HG03039 (cell line): ENCODE data around the gene CSNK1A1L.

Source experiments
- ATAC-seq: cut with Tn5 transposase; IDR thresholded peaks from one replicate; pipeline ENCODE4 v1.9.1; 2021; ENCODE audit warnings: mild to moderate bottlenecking, moderate library complexity; ENCODE audit not compliant: unreplicated experiment

The CSNK1A1L gene

DNA sequence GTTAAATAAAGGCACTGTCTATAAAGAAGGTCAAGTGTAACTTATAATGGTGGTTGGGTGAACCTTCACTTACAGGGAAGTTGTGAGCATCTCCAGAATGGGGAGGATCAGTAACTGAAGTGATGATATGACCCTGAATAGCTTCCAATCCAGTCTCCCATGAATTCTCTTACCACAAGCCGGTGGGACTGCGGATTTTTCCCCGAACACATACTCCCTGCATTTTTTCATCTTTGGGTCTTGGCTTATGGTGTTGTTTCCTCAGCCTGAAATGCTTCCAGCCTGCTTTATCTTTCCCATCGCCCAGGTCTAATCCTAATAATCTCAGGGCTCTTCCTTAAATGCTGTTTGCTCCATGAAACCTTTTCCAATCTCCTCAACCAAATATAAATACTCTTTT, 2.0 kb upstream of the CSNK1A1L start:
- no peak for ATAC-seq

DNA sequence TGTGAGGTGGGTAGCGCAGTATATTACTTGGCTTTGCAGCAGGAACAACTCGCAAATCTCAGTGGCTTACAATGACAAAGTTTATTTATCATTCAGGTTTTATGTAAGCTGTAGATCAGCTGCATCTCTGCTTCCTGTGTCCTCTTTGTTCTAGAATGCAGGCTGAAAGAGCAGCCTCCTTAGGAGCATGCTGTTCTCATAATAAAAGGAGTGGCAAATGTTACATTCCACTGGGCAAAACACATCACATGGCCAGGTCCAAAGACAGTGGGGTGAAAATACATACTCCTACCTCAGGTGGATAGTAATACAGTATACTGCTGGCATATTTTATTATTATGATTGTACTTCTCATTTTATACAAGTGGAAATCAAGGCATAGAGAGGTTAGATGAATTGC, 1.2 kb upstream of the CSNK1A1L start:
- no peak for ATAC-seq

DNA sequence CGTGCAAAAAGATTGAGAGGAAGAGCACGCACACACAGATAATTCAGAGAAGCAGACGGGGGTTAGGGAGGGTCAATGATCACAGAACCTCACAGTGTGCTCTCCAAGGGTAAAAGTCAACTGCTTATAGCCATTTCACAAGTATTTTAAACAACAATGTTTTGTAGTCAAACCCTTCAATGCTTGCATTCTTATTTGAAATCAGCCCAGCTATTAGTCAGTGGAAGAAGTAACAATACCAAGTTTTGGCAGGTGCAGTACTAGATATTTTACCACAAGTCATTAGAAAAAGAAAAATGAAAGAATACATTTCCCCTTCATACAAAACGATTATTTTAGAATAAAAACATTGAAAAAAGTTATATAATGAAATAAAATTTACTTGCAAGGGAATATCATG, 2.6 kb downstream of the CSNK1A1L start:
- no peak for ATAC-seq

DNA sequence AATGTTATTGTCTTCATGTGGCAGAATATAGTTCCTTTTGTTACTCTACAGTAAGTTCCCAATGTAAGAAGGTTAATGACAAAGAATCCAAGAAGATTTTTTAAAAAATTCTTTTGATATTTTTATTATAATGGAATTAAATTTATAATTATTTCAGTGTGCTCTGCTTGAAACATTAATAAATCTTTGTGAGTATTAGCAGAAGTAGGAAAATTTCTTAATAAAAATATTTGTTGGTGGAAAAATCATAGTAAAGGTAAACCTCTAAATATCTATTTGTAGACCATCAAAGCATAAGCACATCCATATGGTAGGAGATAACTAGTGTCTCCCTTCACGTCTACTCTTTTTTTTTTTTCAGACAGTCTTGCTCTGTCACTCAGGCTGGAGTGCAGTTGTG, 4.3 kb downstream of the CSNK1A1L start:
- ATAC-seq: no peak

DNA sequence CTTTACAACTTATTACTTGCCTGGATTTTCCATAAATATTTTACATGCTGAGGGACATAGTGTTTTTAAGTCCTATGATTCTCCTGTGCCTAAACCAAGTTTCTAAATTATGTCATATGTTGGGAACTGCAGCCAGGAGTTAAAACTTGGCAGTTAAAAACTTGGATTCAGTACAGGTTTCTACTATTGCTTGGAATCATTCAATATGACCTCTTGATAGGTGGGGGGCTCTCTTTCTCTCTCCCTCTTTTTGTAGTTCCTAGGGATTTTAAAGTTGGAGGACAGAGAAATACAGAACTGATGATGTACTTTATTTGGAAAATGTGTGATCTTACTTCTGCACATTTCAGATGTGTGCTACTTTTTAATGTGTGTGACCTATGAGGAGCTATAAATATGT, 4.7 kb downstream of the CSNK1A1L start:
- ATAC-seq: no peak

DNA sequence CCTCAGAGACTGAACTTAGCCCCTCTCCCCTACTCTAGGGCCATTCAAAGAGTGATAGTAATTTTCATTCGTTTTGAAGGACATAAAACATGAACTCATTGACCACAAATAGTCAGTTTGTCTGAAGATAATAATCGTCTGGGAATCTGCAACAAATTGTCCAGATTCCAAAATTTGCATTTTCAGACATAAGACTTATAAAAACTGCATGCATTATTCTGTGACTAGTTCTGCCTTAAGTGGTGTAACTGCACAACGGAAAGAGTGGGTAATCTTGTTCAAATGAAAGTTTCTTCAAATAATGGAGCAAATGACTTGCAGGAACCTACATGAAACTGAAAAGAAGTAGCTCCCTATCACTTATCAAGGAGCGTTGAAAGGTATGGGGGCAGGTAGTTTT, 8.4 kb downstream of the CSNK1A1L start:
- ATAC-seq: no peak

DNA sequence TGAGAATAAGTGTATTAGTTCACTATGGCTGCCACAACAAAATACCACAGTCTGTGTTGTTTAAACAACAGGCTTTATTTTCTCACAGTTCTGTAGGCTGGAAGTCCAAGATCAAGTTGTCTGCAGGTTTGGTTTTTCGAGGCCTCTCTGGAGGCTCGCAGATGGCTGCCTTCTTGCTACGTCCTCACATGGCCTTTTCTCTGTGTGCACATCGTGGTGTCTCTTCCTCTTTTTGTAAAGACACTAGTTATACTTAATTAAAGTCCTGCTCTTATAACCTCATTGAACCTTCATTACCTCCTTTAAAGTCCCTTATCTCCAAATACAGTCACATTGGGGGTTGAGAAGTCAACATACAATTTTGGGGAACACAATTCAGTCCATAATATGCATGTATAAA, 10.6 kb downstream of the CSNK1A1L start:
- no peak for ATAC-seq

DNA sequence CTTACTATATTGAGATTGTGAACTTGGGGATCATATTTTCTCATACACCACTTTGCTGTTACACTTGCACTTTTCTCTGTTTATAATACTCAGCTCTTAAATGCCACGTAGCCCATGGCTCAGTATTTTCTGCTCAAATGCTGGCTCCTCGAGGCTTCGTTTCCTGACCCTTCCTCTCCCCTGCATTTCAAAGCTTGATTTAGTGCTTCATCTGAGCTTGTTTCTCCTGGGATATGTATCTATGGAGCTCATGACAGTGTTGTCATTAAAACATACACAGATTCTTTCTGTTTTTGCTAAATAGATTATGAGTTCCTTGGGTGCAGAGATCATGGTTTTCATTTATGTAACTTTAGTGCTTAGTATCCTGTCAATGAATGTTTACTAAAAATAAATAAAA, 11.4 kb downstream of the CSNK1A1L start:
- ATAC-seq: no peak

DNA sequence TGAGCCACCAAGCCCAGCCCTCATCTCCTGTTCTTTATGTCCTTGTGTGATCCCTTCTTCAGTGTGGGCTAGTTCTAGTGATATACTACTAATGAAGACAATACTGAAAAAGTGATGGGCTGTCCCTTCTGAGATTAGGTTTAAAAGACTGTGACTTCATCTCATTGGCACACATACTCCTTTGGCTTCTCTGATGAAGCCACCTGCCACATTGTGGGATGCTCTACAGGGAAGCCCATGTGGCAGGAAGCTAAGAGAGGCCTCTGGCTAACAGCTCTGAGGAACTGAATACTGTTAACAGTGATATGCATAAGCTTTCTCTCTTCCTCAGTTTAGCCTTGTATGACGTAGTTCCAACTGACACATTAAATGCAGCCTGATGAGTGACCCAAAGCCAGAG, 13.6 kb downstream of the CSNK1A1L start:
- no peak for ATAC-seq

DNA sequence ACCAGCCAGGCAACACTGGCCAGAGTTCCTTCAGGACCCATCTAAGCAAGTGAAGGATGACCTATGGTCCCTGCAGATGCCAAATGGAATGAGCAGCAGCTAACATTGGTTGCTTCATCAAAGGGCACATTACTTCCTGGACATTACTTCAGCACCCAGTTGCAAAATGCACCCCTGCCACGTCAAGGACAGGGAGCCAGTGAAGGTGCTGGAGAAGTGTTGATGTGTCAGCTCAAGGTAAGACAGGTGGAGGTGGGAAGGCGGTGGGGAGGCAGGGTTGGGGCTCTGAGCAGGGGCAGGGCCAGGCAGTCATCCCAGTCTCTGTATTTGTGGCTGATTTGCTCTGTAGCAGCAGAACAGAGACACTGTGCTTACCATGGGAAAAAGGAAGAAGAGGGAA, 14.6 kb downstream of the CSNK1A1L start:
- ATAC-seq: no peak

DNA sequence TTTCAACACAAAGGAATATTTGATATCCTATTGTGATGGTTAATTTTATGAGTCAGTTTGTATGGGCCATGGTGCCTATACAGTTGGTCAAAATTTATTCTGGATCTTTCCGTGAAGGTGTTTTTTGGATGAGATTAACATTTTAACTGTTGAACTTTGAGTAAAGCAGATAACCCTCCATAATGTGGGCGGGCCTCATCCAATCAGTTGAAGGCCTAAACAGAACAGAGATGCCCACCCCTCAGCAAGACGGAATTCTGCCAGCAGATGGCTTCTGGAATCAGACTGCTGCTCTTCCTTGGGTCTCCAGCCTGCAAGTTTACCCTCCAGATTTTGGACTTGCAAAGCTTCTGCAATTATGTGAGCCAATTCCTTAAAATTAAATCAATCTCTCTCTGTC, 16.0 kb downstream of the CSNK1A1L start:
- ATAC-seq: no peak

DNA sequence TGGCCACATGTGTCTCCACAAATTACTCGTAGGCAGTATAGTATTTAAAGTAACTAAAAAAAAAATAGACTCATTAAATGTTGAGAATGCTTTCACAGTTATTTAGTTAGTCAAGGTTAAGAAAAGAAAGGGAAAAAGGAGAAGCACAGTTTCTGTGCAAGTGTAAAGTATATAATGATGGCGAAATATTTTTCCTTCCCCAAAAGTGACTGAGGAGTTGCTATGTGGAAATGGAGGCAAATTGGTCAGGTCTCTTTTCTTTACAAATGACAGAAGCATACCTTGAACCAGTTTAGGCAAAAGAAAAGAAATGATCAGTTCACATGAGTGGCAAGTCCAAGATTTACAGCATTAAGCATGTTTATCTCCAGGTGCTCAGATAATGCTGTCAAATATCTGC, 18.0 kb downstream of the CSNK1A1L start:
- no peak for ATAC-seq

DNA sequence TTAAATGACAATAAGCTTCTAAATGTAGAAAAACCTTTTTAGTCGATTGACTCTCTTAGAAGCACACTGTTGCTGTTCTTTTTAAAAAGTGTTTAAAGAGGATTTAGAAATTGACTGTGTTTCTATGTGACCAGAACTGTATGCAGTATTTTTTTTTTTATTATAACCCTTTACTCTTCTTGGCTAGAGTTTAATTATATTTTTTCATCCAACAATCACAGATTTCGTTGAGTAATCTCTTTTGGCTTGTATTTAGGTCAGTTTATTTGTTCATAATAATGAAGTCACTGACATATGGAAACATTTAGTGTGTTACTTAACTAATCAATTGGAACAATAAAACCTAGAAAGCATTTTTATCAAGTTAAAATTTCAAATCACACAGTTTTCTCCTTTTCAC, 19.9 kb downstream of the CSNK1A1L start:
- ATAC-seq: no peak

DNA sequence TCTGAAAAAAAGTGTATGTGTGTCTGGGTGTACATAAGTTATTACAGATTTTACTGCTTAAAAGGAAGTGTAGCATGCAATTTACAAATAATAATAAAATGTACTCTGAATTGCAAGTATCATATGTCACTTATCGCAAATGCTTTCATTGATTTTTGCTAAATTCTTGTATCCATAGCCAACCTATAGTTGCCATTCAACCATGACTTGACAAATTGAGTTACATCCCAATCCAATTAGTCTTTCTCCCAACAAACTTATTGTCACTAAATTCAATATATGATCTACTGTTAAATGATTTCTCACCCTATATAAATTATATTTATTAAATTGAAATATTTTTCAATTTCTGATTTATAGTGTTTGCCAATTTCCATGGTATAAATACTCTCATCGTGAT, 28.6 kb downstream of the CSNK1A1L start:
- ATAC-seq: no peak

DNA sequence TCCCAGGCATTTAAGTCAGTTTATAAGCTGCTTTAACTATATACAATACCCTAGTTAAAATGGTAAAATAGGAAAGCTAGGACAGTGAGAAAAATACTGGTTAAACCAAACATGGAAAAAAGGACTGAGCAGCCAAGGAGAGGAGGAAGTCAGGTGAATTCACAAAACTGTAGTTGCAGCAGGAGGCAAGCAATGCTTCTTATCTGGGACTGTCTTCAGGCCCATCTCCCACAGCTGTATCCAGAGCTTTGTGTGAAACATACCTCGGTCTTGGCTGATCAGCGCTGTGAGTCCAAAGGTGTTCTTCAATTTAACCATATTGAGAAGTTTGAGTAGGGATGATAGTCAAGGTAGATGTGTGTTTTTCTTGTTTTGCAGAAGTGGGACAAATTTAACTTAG, 30.3 kb downstream of the CSNK1A1L start:
- no peak for ATAC-seq

DNA sequence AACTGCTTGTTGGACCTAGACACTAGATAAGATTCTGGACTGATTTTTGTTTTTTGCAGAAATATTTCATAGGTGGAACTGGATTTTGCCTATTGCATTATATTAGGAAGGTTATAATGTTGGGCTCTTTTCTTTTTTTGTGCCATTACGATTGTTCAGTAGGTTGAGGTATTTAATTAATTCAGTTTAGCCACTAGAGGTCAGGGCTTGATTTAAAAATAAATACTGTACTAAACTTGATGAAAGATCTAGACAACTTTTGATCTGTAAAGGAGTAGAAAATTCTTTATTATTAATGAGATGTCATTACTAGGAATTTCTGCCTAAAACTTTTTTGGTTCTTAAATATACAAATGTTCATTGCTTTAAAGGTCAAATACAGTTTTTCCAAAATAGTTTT, 30.8 kb downstream of the CSNK1A1L start:
- ATAC-seq: no peak

DNA sequence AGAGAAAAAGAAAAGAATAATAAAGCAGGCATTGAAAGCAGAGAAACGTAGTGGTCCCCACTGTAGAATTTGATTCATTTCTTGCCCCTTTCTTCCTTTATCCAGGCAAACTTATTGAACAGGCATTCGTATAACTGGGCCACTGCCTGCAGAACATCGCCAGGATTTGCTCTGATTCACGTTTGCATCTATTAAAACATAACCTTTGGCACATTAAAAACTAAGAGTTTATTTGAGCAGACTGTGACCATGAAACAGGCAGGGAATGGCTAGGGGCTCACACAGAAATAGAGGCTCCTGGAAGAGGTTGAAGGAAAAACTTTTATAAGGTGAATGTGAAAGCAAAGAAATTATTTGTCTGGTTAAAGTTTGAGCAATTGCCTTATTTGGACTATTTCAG, 33.4 kb downstream of the CSNK1A1L start:
- ATAC-seq: no peak

DNA sequence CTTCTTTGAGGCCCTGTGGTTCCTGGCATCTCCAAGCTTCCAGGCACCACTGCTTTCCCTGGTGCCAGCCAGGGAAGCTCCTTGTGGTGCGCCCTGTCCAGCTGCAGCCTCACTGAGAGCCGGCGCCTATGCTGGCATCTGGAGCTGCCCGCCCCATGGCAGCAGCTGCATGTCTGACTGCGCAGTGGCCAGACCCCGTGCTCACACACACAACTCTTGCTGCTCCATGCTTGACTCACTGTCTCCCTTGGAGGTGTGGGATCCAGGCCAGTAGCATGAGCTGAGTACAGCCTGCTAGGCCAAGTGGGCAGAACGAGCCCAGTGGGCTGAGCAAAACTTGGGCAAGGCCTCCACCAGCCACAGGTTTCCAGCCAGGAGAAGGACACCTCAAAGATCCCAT, 34.5 kb downstream of the CSNK1A1L start:
- ATAC-seq: no peak

DNA sequence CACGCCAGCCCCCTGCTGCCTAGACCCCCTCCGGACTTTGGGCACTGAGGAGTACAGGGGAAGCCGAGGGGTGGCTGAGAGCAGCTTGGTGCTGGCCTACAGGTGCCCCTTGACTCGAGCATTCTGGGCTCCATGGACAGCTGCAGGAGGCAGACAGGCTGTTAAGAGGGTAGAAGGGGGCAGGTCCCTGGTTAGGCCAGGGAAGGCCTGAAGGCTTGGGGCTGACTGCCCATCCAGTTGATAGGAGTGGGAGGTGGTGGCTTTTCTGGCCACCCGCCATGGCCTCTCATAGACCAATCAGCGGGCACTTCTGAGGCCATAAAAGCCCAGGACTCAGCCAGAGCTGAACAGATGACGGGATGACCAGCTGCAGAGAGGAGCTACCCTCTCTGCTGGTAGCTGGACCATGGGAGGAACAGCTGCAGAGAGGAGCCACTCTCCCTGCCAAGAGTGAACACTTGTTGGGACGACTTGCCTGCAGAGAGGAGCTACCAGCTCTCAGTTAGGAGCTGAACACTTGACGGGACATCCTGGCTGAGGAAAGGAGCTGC, 35.2 kb downstream of the CSNK1A1L start:
- ATAC-seq: no peak

DNA sequence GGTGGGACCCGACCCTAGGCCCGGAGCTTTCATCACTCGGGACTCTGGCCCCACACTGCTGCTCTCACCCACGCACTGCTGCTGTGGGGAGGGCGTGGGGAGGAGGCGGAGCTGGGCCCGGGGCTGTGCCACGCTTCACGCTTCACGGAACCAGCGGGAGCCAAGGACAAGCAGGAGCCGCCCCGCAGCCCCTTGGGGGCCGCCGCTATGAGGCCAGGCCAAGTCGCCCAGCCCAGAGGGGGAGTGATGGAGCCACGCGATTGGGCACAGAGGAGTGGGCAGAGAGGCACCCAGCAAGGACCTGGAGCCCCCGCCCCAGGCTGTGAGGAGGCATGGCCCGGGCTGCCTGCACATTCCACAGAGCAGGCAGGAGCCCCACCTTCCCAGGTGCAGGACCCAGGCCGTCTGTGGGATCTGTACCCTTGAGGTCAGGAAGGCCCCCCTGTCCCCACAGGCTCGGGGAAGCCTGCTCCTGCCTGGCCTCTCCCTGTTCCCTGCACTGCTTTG, 35.8 kb downstream of the CSNK1A1L start:
- no peak for ATAC-seq

DNA sequence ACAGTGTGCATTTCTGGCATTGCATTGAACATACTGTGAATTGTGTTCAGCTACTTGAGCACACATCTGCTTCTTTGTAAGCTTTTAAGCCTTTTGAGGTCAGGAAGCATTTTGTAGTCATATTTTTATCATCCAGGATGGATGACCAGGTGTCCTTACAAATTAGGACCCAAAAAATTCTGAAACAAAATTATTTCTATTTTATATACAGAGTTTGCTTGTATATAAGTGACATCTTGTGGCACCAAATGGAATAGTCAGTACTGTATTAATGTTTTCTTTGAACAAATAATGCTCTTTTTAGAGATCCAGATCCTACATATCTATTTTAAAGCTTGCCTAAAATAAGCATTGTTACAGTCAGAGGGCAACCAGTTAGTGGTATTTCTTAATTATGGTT, 36.5 kb downstream of the CSNK1A1L start:
- no peak for ATAC-seq

DNA sequence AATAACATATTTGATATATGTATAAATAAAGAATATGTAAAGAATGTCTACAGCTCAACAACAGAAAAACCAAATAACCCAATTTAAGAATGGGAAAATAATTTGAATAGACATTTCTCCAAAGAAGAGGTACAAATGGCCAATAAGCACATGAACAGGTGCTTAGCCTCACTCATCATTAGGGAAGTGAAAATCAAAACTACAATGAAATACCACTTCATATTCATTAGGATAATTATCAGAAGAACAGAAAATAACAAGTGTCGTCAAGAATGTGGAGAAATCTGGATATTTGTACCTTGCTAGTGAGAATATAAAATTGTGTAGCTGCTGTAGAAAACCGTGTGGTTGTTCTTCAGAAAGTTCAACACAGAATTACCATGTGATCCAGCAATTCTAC, 37.6 kb downstream of the CSNK1A1L start:
- ATAC-seq: no peak

DNA sequence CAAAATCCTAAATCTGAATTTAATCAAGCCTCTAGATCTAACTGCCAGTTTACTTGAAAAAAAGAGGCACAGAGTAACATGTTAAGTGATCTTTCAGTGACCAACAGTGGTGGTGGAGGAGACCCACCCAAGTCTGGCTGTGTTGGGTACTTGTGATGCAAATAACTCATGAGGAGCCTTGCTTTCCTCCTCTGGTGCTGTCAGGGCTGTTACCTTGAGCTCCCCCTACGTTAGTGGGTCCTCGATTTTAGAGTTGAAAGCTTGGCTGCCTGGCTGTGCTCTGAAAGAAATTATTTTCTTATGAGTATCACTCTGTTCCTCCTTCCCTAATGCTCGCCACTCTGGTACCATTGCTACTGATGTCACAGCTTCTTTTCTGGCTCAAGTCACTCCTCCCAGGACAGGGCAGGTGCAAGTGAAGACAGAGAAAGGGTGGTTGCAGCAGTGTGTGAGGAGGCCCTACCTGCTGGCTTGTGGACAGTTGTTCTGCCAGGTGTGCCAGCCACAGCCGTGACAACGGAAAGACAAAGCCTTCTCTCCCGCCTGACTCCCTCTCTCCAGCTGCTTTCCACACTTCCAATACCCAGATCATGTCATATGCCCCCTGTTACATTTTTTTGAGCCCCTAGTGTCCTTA, 39.5 kb downstream of the CSNK1A1L start:
- ATAC-seq: no peak
